ENCODE results near the gene KCNK6. TPM values are rescaled to one million over a fixed set of nuclear protein-coding genes. Genes with fewer than 3 reads are reported as not detected.

KCNK6 gene
- total RNA-seq, 2 donors from 2014 or later = 1.3 to 3.8 TPM

DNA sequence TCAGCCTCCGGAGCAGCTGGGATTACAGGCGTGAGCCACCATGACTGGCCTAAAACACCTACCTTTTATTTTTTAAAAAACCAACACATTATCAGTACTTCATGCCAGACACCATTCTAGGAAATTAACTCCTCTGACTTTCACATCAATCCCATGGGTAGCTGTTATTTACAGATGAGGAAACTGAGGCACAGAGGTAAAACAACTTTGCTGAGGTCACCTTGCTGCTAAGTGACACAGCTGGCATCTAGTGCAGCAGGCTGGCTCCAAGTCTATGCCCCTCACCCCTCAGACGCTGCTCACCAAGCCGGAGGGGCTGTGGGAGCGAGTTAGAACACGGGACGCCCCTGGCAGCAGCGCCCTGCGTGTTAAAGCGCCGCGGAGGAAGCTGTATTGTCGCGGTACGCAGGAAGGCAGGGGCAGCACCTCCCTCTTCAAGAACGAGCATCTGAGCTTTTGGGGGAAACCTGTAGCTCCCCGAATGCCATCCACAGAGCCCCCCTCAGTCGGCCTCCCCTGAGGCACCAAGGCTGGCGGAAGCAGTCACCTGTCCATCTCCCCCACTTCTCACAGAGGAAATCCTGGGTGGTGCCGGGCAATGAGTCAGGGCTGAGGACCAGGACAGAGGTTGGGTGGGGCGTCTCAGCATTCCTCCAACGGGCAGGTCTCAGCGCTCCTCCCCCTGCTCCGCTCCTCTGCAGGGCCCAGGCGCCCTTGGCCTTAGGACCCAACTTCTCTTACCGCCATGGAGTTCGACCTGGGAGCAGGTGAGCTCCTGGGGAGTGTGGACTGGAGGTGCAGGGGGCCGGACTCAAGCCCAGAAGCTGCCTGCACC lies 15.9 kb upstream of the KCNK6 start, which contains the start of gene C19orf33:
TSS of gene C19orf33 (plus strand) at position 735 of the 835 bp plus-strand sequence. CDS start at position 746, 11 bp downstream.
- peak within 1 kb of the TSS in 1 of 2 donors; percentile 6 for H3K4me3 ChIP-seq
- peak within 1 kb of the TSS in 1 of 2 donors; percentile 22 for H3K27ac ChIP-seq
- no peaks in the 10 kb centered on the region for H3K9me3 ChIP-seq
- TF ChIP-seq CTCF (IDR thresholded peaks at IDR 0.05) = no peak
- no peaks in the 10 kb centered on the region for H3K4me1 ChIP-seq
- DNase-seq (ENCODE audit: low spot score) = no peak
- H3K36me3 ChIP-seq = peaks cover 13% of the 10 kb centered on the region
- H3K27me3 ChIP-seq = no peaks in the 10 kb centered on the region

DNA sequence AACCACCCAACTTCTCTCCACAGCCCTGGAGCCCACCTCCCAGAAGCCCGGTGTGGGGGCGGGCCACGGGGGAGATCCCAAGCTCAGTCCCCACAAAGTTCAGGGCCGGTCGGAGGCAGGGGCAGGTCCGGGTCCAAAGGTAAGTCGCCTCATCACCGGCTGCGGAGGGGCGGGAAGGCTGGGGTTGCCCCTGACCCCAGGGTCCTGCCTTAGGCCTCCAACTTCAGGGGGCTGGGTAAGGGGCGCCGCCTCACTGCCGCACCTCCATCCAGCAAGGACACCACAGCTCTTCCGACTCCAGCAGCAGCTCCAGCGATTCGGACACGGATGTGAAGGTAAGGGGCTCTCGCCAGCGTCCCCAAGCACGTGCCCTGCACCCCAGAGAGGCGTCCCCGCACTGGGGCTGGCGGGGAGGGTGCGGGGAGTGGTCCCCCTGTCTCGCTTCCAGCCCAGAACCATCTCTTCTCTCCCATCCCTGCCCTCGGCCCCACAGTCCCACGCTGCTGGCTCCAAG lies 15.2 kb upstream of the KCNK6 start:
- peaks cover 13% of the 10 kb centered on the region for H3K36me3 ChIP-seq
- H3K9me3 ChIP-seq = no peaks in the 10 kb centered on the region
- peak overlapping the region in 1 of 2 donors; percentile 22 for H3K27ac ChIP-seq
- no peaks in the 10 kb centered on the region for H3K27me3 ChIP-seq
- DNase-seq (ENCODE audit: low spot score) = no peak
- peak overlapping the region in 1 of 2 donors; percentile 6 for H3K4me3 ChIP-seq
- no peaks in the 10 kb centered on the region for H3K4me1 ChIP-seq
- TF ChIP-seq CTCF (IDR thresholded peaks at IDR 0.05) = no peak

GRCh38 chr19:38304866-38305429 lies 14.7 kb upstream of the KCNK6 start:
- H3K27me3 ChIP-seq = no peaks in the 10 kb centered on the region
- TF ChIP-seq CTCF (IDR thresholded peaks at IDR 0.05) = no peak
- H3K4me1 ChIP-seq = no peaks in the 10 kb centered on the region
- H3K4me3 ChIP-seq = peak overlapping the region in 1 of 2 donors; percentile 19
- H3K9me3 ChIP-seq = no peaks in the 10 kb centered on the region
- no peak for DNase-seq (ENCODE audit: low spot score)
- H3K36me3 ChIP-seq = peaks cover 13% of the 10 kb centered on the region
- H3K27ac ChIP-seq = peak overlapping the region in 1 of 2 donors; percentile 22

DNA sequence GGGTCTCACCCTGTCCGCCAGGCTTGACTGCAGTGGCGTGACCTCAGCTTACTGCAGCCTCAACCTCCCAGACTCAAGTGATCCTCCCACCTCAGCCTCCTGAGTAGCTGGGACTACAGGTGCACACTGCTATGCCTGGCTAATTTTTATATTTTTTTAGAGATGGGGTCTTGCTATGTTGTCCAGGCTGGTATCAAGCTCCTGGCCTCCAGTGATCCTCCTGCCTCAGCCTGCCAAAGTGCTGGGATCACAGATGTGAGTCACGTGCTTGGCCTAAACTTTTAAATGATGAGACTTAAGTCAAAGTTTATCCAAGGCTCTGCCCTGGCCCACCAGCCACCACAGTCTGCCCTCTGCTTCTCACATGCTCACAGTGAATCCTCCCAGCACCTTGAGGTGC lies 13.4 kb upstream of the KCNK6 start:
- Histone ChIP-seq H3K4me1 (no peaks in the 10 kb centered on the region), H3K27ac (no peak overlapping the region), H3K4me3 (no peak overlapping the region), H3K36me3 (peaks cover 13% of the 10 kb centered on the region), H3K27me3 (no peaks in the 10 kb centered on the region), H3K9me3 (no peaks in the 10 kb centered on the region)
- no peak for DNase-seq (ENCODE audit: low spot score)
- TF ChIP-seq CTCF (IDR thresholded peaks at IDR 0.05) = no peak

DNA sequence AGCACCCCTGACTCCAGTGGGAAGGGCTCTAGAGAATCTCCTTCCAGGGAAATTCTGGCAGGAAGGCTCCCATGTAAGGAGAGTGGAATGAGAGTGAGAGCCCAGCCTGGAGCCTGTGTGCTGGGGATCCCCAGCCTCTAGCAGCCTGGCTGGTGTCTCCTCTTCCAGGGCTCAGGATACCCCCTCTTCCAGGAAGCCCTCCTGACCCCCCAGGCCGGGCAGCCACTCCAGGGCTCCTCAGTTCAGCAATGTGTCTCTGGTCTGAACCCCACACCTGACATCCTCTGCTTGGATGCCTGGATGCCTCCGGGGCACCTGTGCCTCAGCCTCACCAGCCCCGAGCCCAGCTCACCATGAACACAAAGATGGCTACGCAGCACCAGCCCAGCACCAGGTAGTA lies 12.6 kb upstream of the KCNK6 start:
- no peak overlapping the region for H3K4me3 ChIP-seq
- no peak for DNase-seq (ENCODE audit: low spot score)
- no peak for TF ChIP-seq CTCF (IDR thresholded peaks at IDR 0.05)
- no peaks in the 10 kb centered on the region for H3K27me3 ChIP-seq
- H3K4me1 ChIP-seq = no peaks in the 10 kb centered on the region
- no peak overlapping the region for H3K27ac ChIP-seq
- H3K9me3 ChIP-seq = no peaks in the 10 kb centered on the region
- peaks cover 13% of the 10 kb centered on the region for H3K36me3 ChIP-seq

Measured in right atrium auricular region (tissue), 2 donors.